Thoracic aorta (tissue), 2 donors: ENCODE data around the gene TBL1X. TPM values are rescaled to one million over a fixed set of nuclear protein-coding genes. Genes with fewer than 3 reads are reported as not detected.

Source experiments
- ATAC-seq: fragments of 150-250 bp; one replicate; pipeline ENCODE4 v1.8.0; 2017; ENCODE audit warnings: low read depth; ENCODE audit not compliant: insufficient number of reproducible peaks, low FRiP score
- DNase-seq: peaks from one replicate; pipeline ENCODE4 v3.0.0-alpha.2; 2020; ENCODE audit warnings: low spot score
- H3K27ac ChIP-seq, 2 donors: fragments of 200-600 bp; sonication (generic); 1 replicate in 1 of 2; 2 replicates in 1 of 2; pipeline ENCODE4 v1.5.1; 2016; ENCODE audit warnings: mild to moderate bottlenecking in 2 of 2, moderate library complexity in 2 of 2
- H3K27me3 ChIP-seq: fragments of 200-600 bp; sonication (generic); replicated peaks from 2 replicates; pipeline ENCODE4 v1.6.0; 2016; ENCODE audit warnings: mild to moderate bottlenecking; ENCODE audit not compliant: insufficient read depth
- H3K36me3 ChIP-seq: fragments of 200-600 bp; sonication (generic); one replicate; pipeline ENCODE4 v1.5.1; 2016
- H3K4me1 ChIP-seq, 2 donors: fragments of 200-600 bp; sonication (generic); 1 replicate in 1 of 2; 2 replicates in 1 of 2; pipeline versions ENCODE4 v1.5.1 to v1.6.0; 2016; ENCODE audit warnings: low read depth in 2 of 2, mild to moderate bottlenecking in 1 of 2; ENCODE audit not compliant: control insufficient read depth in 1 of 2
- H3K4me3 ChIP-seq: fragments of 200-600 bp; sonication (generic); 2 replicates; pipeline ENCODE4 v1.5.1; 2016; ENCODE audit warnings: mild to moderate bottlenecking
- H3K9me3 ChIP-seq: fragments of 200-600 bp; sonication (generic); 2 replicates; pipeline ENCODE4 v1.5.1; 2016
- total RNA-seq, 2 donors: library from RNA; depleted of rRNA; stranded (reverse); fragments of >200 nt; gene quantifications; one replicate each; pipeline versions ENCODE4 v1.1.0 to v1.2.3, GENCODE V29; 2016
- TF ChIP-seq, protein P1 (sequence below): fragments of 200-600 bp; sonication (generic); IDR thresholded peaks from one replicate; pipeline ENCODE4 v1.5.1; 2019; ENCODE audit warnings: antibody characterized with exemption

The TBL1X gene
- total RNA-seq, 2 donors from 2014 or later = 37.9 to 39.7 TPM

DNA sequence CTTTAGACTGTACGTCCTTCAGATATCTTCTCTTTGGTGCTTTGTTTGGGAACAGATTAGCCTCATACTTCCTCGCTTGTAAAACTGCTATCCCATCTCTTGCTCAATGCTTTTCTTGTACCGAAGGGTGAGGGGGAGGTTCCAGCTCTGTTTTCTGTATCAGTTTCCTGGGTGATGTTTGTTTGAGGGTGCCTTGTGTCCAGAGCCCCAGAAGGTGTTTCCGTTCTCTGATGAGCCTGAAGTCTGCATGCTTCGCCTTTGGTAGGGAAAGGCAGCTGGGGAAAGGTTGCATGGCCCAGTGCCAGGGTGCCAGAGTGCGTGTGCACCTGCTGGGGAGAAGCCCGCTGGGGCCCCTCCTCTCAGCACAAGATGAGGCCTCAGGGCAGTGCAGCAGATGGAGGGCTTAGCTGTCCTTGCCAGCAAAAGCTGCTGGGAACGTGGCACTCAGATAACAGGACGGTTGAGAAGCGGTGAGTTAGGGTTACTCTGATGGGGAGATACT, 73.7 kb downstream of the TBL1X start:
- no peaks in the 10 kb centered on the region for H3K9me3 ChIP-seq
- no peak for DNase-seq
- no peak overlapping the region for H3K27ac ChIP-seq
- TF ChIP-seq, protein P1, sequence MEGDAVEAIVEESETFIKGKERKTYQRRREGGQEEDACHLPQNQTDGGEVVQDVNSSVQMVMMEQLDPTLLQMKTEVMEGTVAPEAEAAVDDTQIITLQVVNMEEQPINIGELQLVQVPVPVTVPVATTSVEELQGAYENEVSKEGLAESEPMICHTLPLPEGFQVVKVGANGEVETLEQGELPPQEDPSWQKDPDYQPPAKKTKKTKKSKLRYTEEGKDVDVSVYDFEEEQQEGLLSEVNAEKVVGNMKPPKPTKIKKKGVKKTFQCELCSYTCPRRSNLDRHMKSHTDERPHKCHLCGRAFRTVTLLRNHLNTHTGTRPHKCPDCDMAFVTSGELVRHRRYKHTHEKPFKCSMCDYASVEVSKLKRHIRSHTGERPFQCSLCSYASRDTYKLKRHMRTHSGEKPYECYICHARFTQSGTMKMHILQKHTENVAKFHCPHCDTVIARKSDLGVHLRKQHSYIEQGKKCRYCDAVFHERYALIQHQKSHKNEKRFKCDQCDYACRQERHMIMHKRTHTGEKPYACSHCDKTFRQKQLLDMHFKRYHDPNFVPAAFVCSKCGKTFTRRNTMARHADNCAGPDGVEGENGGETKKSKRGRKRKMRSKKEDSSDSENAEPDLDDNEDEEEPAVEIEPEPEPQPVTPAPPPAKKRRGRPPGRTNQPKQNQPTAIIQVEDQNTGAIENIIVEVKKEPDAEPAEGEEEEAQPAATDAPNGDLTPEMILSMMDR = no peak
- H3K27me3 ChIP-seq = no peaks in the 10 kb centered on the region
- no peaks in the 10 kb centered on the region for H3K36me3 ChIP-seq
- H3K4me1 ChIP-seq = peaks cover 4 to 17% of the 10 kb centered on the region in 2 donors
- ATAC-seq = no peak
- no peak overlapping the region for H3K4me3 ChIP-seq

DNA sequence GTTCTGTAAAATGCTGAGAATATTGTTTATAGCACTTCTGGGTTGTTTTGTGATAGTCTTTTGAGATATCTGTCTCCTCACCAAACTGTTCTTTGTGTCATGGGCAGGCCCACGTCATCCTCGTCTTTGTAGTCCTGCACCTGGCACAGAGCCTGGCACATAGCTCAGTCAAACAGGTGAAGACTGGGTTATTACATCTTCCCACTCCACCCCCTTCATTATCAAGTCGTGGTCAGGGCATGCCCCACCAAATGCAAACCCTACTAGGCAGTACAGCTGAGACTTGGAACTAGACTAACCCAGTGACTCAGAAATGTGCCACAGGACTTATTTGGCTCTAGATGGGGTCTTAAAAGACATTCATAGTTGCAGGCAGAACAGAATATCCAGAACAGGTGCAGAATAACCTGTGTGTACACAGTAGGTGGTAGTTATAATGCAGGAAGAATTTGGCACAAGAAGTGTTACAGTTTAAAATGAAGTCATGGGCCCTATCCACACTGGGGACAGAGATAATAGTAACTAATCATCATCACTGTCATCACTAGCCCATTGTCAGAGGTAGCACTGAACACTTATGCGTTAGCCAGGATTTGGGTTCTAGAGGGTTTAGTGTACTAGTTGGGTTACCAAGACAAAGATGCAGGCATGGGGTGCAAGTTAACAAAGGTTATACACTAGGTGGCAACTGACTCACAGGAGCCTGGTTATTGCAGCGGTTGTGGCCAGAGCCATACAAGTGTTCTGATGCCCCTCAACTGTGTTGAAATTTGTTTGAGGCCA, 74.9 kb downstream of the TBL1X start:
- no peaks in the 10 kb centered on the region for H3K9me3 ChIP-seq
- H3K4me3 ChIP-seq = no peak overlapping the region
- H3K27me3 ChIP-seq = no peaks in the 10 kb centered on the region
- H3K4me1 ChIP-seq = peaks cover 4 to 17% of the 10 kb centered on the region in 2 donors
- H3K27ac ChIP-seq = no peak overlapping the region
- no peaks in the 10 kb centered on the region for H3K36me3 ChIP-seq
- DNase-seq = no peak
- ATAC-seq = no peak
- TF ChIP-seq, protein P1 = no peak

DNA sequence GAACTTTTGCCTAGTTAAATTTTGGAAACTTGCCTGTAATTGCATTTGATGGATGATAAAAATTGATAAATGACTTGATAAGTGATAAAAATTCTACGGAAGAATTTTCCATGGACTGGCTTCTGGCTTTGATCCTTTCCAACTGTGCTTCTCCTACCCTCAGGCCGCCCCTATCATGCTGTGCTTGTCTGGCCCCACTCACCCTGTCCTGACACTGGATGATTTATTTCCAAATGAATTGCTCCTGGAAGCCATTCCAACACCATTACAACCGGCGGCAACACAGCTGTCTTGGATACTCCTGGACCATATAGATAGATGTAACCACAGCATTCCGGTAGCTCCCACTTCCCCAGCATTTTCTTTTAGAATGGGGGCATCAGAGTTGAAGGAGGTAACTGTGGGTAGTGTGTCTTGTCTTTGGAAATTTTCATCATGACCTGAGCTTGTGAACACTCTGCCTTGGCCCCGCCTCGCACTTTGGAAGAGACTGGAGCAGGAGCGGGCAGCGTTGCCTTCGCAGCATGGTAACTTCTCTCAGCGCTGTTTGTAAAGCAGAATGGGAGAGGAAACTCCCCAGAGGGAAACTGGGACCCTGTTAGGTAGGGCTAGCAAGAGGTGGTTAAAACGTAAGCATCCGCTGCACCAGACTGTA, 77.4 kb downstream of the TBL1X start:
- no peaks in the 10 kb centered on the region for H3K27me3 ChIP-seq
- TF ChIP-seq, protein P1 = no peak
- H3K36me3 ChIP-seq = no peaks in the 10 kb centered on the region
- DNase-seq (no peak), ATAC-seq (no peak)
- H3K4me1 ChIP-seq = peaks cover 0 to 4% of the 10 kb centered on the region in 2 donors
- no peak overlapping the region for H3K27ac ChIP-seq
- no peaks in the 10 kb centered on the region for H3K9me3 ChIP-seq
- H3K4me3 ChIP-seq = no peak overlapping the region

DNA sequence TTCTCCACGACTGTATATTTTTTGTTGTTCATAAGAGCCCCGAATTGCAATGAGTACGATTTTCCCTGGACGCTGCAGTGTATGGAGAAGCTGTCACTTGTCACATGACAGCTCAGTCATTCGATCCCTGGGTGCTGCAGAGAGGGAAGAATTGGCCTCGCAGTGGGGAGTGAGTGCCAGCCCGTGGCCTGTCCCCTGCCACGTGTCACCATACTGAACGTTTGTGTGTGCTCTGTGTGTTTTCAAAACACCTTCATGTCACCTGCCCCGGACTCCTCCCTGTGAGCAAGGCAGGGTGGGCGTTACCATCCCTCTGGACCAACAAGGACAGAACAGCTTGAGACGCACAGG, 77.9 kb downstream of the TBL1X start:
- no peak for ATAC-seq

DNA sequence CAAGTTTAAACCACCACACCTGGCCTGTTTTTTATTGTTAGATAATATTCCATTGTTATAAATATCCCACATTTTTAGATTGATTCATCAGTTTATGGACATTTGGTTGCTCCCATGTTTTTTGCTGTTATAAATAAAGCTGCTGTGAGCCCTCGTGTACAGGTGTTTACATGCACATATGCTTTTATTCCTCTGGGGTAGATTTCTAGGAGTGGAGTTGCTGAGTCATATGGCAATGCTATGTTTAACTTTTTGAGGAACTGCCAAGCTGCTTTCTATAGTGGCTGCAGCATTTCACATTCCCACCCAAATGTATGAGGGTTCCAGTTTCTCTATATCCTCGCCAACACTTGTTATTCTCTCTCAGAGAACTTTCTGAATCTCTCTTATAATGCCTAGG, 90.5 kb downstream of the TBL1X start:
- H3K27me3 ChIP-seq = no peaks in the 10 kb centered on the region
- H3K4me3 ChIP-seq = no peak overlapping the region
- H3K9me3 ChIP-seq = no peaks in the 10 kb centered on the region
- no peaks in the 10 kb centered on the region for H3K36me3 ChIP-seq
- H3K4me1 ChIP-seq = no peaks in the 10 kb centered on the region
- no peak overlapping the region for H3K27ac ChIP-seq
- TF ChIP-seq, protein P1 = no peak
- DNase-seq = no peak
- no peak for ATAC-seq

More for the DNA sequence above, 77.9 kb downstream of the TBL1X start:
- Histone ChIP-seq H3K9me3 (no peaks in the 10 kb centered on the region), H3K4me1 (peaks cover 0 to 4% of the 10 kb centered on the region in 2 donors), H3K4me3 (no peak overlapping the region), H3K27ac (no peak overlapping the region), H3K36me3 (no peaks in the 10 kb centered on the region), H3K27me3 (no peaks in the 10 kb centered on the region)
- no peak for DNase-seq
- TF ChIP-seq, protein P1 = no peak
